Loucy (cell line): Measurements from ENCODE around the gene RUFY3.
"Not testable (repeated sequence)": the region's sequence is repeated elsewhere in the genome, so short reads cannot be mapped to it uniquely, and the experiment has no call there.

ENCODE experiments used
- H2AFZ ChIP-seq: fragments of 200-600 bp; sonication (generic); 2 replicates; pipeline ENCODE4 v1.6.0; 2016; ENCODE audit warnings: antibody characterized with exemption, mild to moderate bottlenecking, low read length, moderate library complexity
- H3F3A ChIP-seq: fragments of 200-600 bp; 2 replicates; pipeline ENCODE4 v1.6.0; 2016; ENCODE audit warnings: antibody characterized with exemption, low read depth, mild to moderate bottlenecking
- H3K27me3 ChIP-seq: fragments of 200-600 bp; sonication (generic); 2 replicates; pipeline ENCODE4 v1.6.1; 2014; ENCODE audit warnings: low read length, mild to moderate bottlenecking; ENCODE audit not compliant: insufficient read depth, poor library complexity, severe bottlenecking
- H3K36me3 ChIP-seq: fragments of 200-600 bp; sonication (generic); 2 replicates; pipeline ENCODE4 v1.6.1; 2016; ENCODE audit warnings: low read length; ENCODE audit not compliant: insufficient read depth
- H3K4me1 ChIP-seq: fragments of 200-600 bp; sonication (generic); 2 replicates; pipeline ENCODE4 v1.5.1; 2014; ENCODE audit warnings: low read length, mild to moderate bottlenecking; ENCODE audit not compliant: insufficient read depth, poor library complexity, severe bottlenecking
- H3K4me2 ChIP-seq: fragments of 200-600 bp; sonication (generic); 2 replicates; pipeline ENCODE4 v1.6.0; 2014; ENCODE audit warnings: antibody characterized with exemption, low read length, low read depth, mild to moderate bottlenecking; ENCODE audit not compliant: poor library complexity, severe bottlenecking
- H3K4me3 ChIP-seq: fragments of 200-600 bp; sonication (generic); 2 replicates; pipeline ENCODE4 v1.5.1; 2014; ENCODE audit warnings: low read length, mild to moderate bottlenecking, mixed read lengths; ENCODE audit not compliant: poor library complexity, severe bottlenecking
- H3K79me2 ChIP-seq: fragments of 200-600 bp; sonication (generic); 2 replicates; pipeline ENCODE4 v1.6.1; 2014; ENCODE audit warnings: low read length; ENCODE audit not compliant: insufficient read depth
- H3K9ac ChIP-seq: fragments of 200-600 bp; sonication (generic); 2 replicates; pipeline ENCODE4 v1.6.0; 2014; ENCODE audit warnings: mild to moderate bottlenecking, low read depth, low read length, moderate library complexity; ENCODE audit not compliant: poor library complexity, severe bottlenecking
- H3K9me2 ChIP-seq: fragments of 200-600 bp; sonication (generic); replicated peaks from 2 replicates; pipeline ENCODE4 v1.6.1; 2016; ENCODE audit warnings: low read depth, low read length, mixed read lengths
- H3K9me3 ChIP-seq: fragments of 200-600 bp; sonication (generic); 2 replicates; pipeline ENCODE4 v1.6.1; 2014; ENCODE audit warnings: mild to moderate bottlenecking, antibody characterized with exemption, low read length, low read depth; ENCODE audit not compliant: insufficient read depth
- H4K20me1 ChIP-seq: fragments of 200-600 bp; sonication (generic); 2 replicates; pipeline ENCODE4 v1.6.0; 2014; ENCODE audit warnings: antibody characterized with exemption, low read length, mild to moderate bottlenecking; ENCODE audit not compliant: insufficient read depth, poor library complexity, severe bottlenecking
- EZH2phosphoT487 ChIP-seq: fragments of 200-600 bp; IDR thresholded peaks from 2 replicates; pipeline ENCODE4 v1.6.1; 2018; ENCODE audit warnings: antibody characterized with exemption, mild to moderate bottlenecking, moderate library complexity, borderline replicate concordance
- TF ChIP-seq, protein P1 (sequence below): fragments of 200-600 bp; sonication (generic); conservative IDR thresholded peaks from 2 replicates; pipeline ENCODE4 v1.5.1; 2014; ENCODE audit warnings: mild to moderate bottlenecking, antibody characterized with exemption, low read length

Gene RUFY3

DNA sequence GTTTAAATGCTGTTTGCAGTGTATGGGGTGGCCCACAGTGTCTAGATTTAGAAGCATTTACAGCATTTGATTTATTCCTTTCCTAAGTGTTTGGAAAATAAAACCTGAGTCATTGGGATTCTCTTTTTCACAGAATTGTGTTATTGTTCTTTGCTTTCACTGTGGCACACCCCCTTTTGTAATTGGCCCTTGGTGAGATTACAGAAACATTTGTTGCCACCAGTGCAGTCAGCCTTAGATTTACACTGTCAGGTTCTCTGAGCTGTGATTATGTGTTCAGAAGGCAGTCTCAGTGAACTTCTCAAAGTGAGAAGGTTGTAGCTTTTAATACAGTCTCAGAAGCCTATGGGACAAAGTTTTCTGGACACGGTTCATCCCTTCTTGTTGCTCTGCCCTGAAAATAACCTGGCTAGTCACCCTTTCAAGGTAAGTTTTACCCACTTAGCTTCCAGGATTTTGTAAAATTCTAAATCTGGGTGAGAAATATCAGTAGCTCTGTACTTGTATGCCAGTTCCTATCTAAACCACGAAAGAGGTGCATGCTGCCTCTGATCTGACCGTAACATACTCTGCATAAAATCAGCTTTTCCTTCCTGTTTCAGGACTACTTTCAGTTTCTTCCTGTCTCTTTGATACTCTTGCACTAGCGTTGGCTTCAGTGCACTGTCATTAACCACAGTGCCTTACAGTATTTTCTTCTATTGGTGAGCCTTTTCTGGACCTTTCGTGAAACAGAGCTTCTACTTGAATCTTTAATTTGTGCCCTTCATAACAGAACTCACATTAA lies 12.6 kb downstream of the RUFY3 start:
- H3K79me2 ChIP-seq = peaks cover 36% of the 10 kb centered on the region

DNA sequence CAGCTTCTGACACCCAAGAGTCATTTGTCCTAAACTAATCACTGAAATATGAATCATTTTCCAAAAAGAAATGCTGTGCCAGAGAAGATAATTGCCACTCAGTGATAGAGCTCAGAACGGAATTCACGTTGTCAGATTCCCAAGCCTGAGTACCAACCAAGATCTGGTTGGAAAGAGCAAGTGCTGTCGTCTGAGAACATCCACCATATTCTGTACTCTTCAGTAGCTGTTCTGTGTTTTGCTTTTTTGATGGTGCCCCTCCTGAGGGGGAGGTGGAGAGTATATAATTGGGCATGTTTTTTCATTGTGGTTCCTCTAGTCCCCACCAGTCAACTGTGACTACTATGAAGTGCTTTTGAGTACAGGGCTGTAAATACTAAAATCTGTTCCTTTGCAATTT lies 13.2 kb downstream of the RUFY3 start:
- Histone ChIP-seq H4K20me1 (no peaks in the 10 kb centered on the region), H2AFZ (peak overlapping the region; percentile 58; the same call in 1 of the 2 replicates), H3F3A (peaks cover 31% of the 10 kb centered on the region), H3K9ac (peak overlapping the region; percentile 83), H3K9me3 (no peaks in the 10 kb centered on the region), H3K36me3 (no peaks in the 10 kb centered on the region), H3K79me2 (peaks cover 39% of the 10 kb centered on the region), H3K4me3 (peak overlapping the region; percentile 74), H3K27me3 (no peaks in the 10 kb centered on the region), H3K4me2 (peak overlapping the region; percentile 86), H3K9me2 (no peaks in the 10 kb centered on the region), H3K4me1 (peaks cover 60% of the 10 kb centered on the region)
- TF ChIP-seq, protein P1, sequence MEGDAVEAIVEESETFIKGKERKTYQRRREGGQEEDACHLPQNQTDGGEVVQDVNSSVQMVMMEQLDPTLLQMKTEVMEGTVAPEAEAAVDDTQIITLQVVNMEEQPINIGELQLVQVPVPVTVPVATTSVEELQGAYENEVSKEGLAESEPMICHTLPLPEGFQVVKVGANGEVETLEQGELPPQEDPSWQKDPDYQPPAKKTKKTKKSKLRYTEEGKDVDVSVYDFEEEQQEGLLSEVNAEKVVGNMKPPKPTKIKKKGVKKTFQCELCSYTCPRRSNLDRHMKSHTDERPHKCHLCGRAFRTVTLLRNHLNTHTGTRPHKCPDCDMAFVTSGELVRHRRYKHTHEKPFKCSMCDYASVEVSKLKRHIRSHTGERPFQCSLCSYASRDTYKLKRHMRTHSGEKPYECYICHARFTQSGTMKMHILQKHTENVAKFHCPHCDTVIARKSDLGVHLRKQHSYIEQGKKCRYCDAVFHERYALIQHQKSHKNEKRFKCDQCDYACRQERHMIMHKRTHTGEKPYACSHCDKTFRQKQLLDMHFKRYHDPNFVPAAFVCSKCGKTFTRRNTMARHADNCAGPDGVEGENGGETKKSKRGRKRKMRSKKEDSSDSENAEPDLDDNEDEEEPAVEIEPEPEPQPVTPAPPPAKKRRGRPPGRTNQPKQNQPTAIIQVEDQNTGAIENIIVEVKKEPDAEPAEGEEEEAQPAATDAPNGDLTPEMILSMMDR = no peak; the same call in 1 of the 2 replicates

More for the DNA sequence above, 12.6 kb downstream of the RUFY3 start:
- peaks cover 31% of the 10 kb centered on the region for H3F3A ChIP-seq
- no peaks in the 10 kb centered on the region for H3K27me3 ChIP-seq
- H3K4me3 ChIP-seq = peak overlapping the region; percentile 74
- peak overlapping the region; percentile 58; the same call in 1 of the 2 replicates for H2AFZ ChIP-seq
- H3K9ac ChIP-seq = peak overlapping the region; percentile 83
- no peaks in the 10 kb centered on the region for H3K9me2 ChIP-seq
- H4K20me1 ChIP-seq = no peaks in the 10 kb centered on the region
- H3K36me3 ChIP-seq = no peaks in the 10 kb centered on the region
- no peaks in the 10 kb centered on the region for H3K9me3 ChIP-seq
- peaks cover 53% of the 10 kb centered on the region for H3K4me1 ChIP-seq
- TF ChIP-seq, protein P1 = no peak
- TF ChIP-seq EZH2phosphoT487 = no peak
- peak overlapping the region; percentile 86 for H3K4me2 ChIP-seq

DNA sequence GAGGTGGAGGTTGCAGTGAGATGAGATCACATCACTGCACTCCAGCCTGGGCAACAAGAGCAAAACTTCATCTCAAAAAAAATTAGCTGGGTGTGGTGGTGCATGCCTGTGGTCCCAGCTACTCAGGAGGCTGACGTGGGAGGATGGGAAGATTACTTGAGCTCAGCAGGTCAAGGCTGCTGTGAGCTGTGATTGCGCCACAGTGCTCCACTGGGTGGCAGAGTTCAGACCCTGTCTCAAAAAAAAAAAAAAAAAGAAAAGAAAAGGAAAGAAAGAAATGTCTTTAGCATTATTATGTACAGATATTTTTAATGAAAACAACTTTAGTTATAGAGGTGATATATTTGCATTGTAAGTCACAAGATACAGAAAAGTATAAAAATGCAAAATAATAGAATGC lies 14.2 kb downstream of the RUFY3 start:
- TF ChIP-seq, protein P1 = peak; percentile 62
- peaks cover 46% of the 10 kb centered on the region for H3K79me2 ChIP-seq
- H3K9me3 ChIP-seq, H2AFZ ChIP-seq, H3K27me3 ChIP-seq, H4K20me1 ChIP-seq, H3K9me2 ChIP-seq, H3K36me3 ChIP-seq: not testable (repeated sequence)
- peak overlapping the region; percentile 74 for H3K4me3 ChIP-seq
- peaks cover 69% of the 10 kb centered on the region for H3K4me1 ChIP-seq
- H3K4me2 ChIP-seq = peak overlapping the region; percentile 86
- peaks cover 31% of the 10 kb centered on the region for H3F3A ChIP-seq
- peak overlapping the region; percentile 83 for H3K9ac ChIP-seq
